ENCODE results near the gene EFNA2.

DNA sequence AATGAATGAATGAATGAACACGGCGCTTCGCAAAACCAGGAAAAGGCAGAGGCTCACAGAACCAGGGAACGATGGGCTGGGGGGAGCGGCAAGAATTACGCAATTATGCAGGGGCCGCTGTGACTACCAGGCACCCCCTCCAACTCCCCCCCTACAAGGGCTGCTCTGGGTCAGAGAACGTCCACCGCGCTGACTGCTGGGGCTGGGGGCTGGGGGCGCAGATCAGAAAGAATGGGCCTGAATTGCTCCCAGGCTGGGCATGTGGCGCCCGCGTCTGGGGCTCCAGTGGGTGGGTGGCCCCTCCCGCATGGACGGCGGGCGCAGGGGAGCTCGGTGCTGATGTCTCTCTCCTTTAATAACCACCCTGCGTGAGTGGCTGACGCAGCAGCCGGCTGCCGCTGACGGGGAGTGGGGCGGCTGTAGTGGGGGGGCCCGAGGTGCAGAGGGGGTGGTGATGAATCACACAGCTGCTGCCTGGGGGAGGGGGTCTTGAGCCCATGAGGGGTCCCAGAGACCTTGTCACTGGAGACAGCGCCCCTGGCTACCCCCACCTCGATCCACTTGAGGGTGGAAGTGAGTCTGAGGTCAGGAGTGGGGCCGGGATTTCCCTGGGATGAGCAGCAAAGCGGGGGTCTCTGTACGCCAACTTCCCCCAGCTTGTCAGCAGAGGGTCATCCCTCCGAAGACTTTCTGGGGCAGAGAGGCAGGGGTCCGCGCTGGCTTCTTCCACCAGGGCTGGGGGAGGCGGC lies 18.0 kb upstream of the EFNA2 start:
- TF ChIP-seq, protein P1, sequence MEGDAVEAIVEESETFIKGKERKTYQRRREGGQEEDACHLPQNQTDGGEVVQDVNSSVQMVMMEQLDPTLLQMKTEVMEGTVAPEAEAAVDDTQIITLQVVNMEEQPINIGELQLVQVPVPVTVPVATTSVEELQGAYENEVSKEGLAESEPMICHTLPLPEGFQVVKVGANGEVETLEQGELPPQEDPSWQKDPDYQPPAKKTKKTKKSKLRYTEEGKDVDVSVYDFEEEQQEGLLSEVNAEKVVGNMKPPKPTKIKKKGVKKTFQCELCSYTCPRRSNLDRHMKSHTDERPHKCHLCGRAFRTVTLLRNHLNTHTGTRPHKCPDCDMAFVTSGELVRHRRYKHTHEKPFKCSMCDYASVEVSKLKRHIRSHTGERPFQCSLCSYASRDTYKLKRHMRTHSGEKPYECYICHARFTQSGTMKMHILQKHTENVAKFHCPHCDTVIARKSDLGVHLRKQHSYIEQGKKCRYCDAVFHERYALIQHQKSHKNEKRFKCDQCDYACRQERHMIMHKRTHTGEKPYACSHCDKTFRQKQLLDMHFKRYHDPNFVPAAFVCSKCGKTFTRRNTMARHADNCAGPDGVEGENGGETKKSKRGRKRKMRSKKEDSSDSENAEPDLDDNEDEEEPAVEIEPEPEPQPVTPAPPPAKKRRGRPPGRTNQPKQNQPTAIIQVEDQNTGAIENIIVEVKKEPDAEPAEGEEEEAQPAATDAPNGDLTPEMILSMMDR (conservative IDR thresholded peaks at IDR 0.05; ENCODE audit: low read depth, low read length), result no peak
- TF ChIP-seq RFX5 (IDR thresholded peaks at IDR 0.05; ENCODE audit: low read depth, low read length), result no peak
- TF ChIP-seq CHD1 (IDR thresholded peaks at IDR 0.05; ENCODE audit: low read depth, low read length), result no peak
- TF ChIP-seq, protein P2, sequence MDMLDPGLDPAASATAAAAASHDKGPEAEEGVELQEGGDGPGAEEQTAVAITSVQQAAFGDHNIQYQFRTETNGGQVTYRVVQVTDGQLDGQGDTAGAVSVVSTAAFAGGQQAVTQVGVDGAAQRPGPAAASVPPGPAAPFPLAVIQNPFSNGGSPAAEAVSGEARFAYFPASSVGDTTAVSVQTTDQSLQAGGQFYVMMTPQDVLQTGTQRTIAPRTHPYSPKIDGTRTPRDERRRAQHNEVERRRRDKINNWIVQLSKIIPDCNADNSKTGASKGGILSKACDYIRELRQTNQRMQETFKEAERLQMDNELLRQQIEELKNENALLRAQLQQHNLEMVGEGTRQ (IDR thresholded peaks at IDR 0.05; ENCODE audit: low read depth, low read length), result no peak
- no peak for TF ChIP-seq NFE2L2 (IDR thresholded peaks at IDR 0.05; ENCODE audit: low read depth, low read length)
- no peak for TF ChIP-seq RAD21 (IDR thresholded peaks at IDR 0.05; ENCODE audit: low read length)
- no peak for TF ChIP-seq POLR2A (IDR thresholded peaks at IDR 0.05; ENCODE audit: low read depth, low read length)
- TF ChIP-seq RCOR1 (IDR thresholded peaks at IDR 0.05; ENCODE audit: insufficient replicate concordance, low read length), result no peak
- TF ChIP-seq MXI1 (IDR thresholded peaks at IDR 0.05; ENCODE audit: borderline replicate concordance, low read depth, low read length), result no peak
- TF ChIP-seq SMC3 (IDR thresholded peaks at IDR 0.05; ENCODE audit: low read depth, low read length), result no peak

All from IMR-90 (cell line).